Hematopoietic multipotent progenitor cell treated with erythropoietin and hydrocortisone succinate and interleukin-3 and kit ligand, for 15 days (in vitro differentiated cells): ENCODE results near the gene DNM1L.
"Not testable (repeated sequence)": the region's sequence is repeated elsewhere in the genome, so short reads cannot be mapped to it uniquely, and the experiment has no call there.

Experiments
- DNase-seq: peaks from one replicate; pipeline ENCODE4 v3.0.0-alpha.2; 2015; ENCODE audit warnings: low spot score

DNM1L gene

DNA sequence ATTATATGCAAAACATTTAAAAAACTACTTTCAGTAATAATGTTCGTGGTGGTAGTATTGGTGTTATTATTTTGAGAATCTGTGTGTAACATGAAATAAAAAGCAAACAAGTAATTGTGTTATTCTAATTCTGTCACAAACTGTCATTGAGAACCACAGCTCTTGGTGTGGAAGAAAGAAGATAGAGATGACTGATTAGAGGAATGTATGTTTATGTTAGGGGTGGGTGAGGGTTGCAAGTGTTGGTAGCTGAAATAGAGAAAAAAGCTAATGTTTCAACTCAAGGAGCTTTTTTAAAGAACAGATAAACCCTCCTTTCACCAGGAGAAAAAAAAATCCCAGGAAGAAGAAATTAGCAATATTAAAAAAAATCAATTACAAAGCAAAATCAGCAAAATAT is 18.3 kb downstream of the DNM1L start:
- no peak for DNase-seq

DNA sequence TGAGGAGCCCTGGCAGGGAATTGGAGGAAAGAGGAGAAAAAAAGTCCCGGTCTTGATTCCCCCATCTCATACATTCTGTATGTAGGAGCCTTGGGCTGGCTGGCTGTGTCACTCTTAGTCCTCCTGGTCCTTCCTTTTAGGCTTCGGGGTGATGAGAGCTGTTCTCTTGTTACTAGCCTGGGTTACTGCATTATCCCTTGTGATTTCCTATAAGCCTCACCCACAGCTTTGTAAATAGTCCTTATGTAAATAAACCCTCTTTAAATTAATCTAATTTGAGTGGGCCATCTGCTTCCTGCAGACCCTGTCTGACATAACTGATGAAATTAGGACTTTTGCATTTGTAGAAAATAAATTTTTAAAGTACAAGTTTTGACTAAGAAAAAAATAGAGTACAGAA is 19.2 kb downstream of the DNM1L start:
- DNase-seq = no peak

DNA sequence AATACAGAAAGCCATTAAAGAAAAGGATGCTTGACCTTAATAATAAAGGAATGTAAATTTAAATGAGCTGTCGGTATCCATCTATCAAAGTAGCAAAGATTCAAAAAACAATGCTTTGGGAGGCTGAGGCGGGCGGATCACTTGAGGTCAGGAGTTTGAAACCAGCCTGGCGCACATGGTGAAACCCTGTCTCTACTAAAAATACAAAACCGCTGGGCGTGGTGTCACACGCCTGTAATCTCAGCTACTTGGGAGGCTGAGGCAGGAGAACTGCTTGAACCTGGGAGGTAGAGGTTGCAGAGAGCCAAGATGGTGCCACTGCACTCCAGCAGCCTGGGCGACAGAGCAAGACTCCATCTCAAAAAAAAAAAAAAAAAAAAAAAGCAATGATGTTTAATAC is 20.3 kb downstream of the DNM1L start:
- DNase-seq = not testable (repeated sequence)

DNA sequence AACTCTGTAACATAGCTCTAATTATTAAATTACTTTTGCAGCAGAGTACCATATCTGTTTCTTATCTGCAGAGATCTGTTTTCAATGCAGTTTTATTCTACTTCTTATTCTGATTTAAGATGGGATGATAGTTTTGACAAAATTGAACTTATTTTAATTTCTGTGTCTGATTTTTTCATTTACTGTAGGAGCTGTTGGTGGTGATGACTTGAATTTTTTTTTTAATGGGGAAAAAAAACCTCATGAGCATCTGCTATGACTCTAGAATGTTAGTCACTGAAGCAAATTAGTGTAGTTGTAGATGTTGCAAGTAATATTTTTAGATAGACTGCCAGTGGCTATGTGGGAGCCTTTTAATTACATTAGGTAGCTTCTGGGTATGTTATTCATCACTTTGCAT is 23.4 kb downstream of the DNM1L start:
- no peak for DNase-seq

DNA sequence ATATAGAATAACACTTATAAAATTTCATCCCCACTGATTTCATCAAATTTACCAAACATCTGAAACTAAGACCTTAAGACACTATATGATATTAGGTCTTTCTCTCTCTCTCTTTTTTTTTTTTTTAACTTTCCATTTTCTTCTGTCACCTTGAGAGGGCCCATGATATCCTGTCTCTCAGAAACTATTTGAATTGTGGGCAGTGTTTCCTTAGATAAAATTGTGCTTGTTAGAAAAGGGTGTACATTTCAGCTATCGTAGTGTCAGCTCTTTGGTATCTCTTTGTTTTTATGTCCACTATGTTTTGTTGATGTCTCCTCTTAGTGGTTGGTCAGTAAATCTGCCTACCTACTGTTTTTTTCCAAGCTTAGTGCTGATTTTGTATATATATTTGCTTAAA is 23.8 kb downstream of the DNM1L start:
- no peak for DNase-seq

DNA sequence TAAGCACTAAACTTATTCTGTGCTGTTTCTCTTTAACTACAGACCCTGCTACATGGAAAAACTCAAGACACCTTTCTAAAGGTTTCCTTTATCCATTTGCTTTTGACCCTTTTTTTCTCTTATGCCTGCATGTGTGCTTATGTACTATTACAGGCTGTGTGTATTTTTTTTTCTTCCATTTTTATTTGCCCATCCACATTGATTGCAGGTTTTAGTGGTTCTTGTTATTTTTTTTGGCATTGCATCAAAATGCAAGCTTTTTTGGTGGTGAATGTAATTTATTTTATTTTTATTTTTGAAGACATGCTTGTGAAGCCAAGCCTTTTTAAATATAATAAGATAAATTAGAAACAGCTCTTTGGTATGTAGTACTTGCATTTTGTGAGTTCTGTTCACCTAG is 26.7 kb downstream of the DNM1L start:
- DNase-seq = no peak

DNA sequence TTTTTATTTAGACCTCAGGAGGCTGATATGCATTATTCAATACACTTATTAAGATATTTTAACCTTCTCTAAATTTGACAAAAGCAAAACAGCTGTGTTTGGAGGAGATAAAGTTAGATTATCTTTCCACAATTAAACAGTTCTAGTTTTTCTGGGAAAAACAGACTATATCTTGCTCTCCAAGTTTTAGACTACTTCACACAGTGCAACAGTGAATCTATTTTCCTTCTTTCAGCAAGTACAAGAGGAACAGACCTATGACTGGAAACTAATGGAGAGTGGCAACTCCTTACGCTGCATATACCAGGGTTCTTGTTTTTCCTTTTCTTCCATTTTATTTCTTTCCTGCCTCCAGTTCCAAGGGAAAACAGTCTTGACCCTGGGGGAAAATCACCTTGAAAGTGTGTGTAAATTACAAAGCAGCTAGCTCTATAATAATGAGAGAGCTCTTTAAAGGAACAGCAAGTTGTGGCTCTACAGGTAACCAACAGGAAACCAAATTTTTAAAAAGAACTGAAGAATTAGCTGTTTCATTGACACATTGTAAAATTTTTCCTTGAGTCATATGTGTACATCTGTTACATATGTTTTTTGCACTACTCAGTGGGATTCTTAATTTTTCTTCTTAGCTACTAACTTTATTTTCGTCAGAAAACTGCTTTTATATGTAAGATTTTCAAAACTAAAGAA is 27.4 kb downstream of the DNM1L start:
- peak; percentile 14 for DNase-seq

DNA sequence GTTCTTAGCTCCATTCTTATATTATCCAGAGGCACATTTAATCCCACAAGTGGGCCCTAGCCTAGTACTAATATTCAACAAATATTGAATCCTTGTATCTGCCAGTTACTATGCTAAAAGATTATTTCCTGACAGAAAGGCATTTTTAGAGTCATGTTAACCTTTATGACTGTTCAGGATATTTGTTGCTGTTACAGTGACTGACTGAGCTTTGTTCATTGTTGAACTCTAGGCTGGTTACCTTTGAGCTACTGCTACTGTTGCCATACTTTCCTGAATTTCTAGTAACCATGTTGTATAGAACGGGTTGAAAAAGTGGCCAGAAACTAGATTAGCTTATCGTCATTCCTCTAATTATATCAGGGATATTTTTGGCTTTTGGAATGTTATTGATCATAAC is 29.8 kb downstream of the DNM1L start:
- no peak for DNase-seq

DNA sequence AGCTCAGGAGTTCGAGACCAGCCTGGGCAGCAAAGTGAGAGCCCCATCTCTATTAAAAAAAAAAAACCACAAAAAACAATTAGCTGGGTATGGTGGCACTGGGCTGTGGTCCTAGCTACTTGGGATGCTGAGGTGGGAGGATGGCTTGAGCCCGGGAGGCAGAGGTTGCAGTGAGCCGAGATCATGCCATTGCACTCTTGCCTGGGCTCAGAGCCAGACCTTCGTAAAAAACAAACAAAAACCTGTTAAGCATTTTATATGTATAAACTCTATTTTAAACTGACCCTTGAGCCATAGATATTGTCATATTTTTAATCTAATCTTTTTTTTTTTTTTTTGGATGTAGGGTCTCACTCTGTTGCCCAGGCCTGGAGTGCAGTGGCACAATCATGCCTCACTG is 35.7 kb downstream of the DNM1L start:
- DNase-seq = no peak

DNA sequence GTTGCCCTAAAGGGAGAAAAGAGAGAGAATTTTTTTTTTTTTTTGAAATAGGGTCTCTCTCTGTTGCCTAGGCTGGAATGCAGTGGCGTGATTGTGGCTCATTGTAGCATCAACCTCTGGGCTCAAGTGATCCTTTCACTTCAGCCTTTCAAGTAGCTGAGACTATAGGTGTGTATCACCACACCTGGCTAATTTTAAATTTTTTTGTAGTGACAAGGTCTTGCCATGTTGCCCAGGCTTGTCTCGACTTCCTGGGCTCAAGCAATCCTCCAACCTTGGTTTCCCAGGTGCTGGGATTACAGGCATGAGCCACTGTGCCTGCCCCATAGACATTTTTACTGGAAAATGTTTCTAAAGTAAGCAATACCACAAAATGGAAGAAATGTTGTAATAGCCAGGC is 39.8 kb downstream of the DNM1L start:
- DNase-seq = no peak

DNA sequence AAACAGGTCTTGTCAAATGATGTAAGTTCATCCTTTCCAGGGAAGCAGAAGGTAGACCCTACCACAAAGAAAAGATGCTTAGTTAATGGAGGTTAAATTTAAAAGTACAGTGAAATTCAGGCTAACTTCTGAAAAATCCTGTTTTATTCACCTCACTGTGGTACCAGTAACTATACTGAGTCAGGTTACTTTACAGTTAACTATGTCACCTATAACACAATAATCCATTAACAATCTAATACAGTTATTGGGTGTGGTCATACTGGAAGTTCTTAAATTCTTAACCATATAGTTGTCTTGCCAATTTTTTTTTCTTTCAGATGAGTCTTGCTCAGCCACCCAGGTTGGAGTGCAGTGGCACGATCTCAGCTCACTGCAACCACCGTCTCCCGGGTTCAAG is 46.2 kb downstream of the DNM1L start:
- not testable (repeated sequence) for DNase-seq

DNA sequence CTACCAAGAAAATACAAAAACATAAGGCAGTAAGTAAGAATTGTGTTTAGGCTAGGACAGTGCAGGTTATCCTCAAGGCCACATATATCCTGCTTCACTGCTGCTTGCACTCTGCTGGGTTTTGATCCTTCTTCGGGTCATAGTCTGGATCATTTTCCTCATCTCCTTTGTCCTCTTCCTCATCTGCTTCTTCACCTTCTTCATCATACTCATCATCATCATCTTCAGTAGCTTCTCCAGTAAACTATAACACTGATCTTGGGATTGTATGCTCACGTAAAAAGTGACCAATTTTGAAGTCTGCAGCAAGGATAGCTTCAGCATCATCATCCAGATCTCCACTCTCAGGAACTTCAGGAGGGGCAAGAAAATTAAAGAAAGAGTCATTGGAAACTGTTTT is 47.2 kb downstream of the DNM1L start:
- DNase-seq = no peak

DNA sequence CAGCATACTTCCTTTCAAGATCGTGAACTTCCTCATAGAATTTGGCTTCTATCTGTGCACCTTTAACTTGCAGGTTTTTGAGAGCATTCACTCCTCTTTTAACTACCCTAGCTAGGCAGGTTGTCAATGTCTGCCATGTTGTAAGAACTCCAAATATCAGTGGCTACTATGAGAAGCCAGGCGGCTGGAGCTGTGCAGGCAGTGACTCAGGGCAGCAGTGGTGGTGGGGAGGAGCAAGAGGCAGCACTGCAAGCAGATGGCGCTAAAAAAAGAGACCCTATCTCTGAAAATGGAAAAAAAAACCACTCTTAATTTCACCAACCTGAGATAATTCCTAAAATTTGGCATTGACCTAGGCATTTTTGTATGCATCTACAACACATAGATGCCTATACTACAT is 48.1 kb downstream of the DNM1L start:
- no peak for DNase-seq

DNA sequence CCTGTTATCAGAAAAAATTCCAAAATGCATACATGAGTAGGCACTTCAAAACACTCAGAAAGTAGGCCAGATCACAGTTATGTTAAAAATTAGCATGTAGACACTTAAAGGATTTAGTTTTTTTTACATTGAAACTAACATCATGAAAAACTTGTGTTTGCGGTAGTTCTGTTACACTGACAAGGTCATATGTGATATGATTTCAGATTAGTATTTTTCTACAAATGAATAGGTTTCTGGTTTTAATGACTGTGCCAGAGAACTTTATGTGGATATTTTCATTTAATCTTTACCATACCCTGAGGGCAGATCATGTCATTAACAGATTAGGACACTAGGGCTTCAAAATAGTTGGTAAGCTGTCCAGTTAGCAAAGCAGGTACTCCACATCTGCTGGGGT is 55.9 kb downstream of the DNM1L start:
- DNase-seq = no peak

DNA sequence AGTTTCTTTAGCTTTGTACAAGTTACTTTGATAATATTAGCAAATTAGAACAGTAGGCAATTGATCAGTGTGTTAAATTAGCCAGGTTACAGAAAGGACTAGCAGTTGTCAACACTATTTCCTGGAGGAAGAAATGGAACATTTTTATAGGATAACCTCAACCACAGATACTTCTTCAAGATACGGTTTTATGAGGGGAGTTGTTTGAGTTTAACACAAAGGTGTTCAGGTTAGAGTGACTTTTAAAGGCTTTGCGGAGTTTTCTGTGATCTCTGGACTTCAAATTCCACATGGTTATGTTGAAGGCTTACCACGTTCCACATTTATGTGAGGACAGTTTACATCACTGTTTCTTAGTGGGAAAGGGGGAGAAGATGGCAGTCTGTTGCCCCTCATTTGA is 57.3 kb downstream of the DNM1L start:
- DNase-seq = no peak

DNA sequence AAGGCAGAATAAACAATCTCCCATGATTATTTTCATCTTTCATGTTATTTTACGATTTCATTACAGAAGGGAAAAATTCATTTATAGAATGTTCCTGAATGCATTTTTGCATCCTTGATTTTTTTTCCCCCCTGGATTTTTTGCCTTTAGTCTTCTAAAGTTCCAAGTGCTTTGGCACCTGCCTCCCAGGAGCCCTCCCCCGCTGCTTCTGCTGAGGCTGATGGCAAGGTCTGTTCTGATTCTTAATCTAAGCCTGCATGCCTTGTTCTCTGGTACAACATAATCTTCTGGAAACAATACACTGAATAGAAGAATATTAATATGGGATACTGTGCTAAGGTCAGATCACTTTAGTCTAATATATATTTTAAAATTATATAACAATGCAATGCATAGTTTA is 58.6 kb downstream of the DNM1L start:
- DNase-seq = no peak

DNA sequence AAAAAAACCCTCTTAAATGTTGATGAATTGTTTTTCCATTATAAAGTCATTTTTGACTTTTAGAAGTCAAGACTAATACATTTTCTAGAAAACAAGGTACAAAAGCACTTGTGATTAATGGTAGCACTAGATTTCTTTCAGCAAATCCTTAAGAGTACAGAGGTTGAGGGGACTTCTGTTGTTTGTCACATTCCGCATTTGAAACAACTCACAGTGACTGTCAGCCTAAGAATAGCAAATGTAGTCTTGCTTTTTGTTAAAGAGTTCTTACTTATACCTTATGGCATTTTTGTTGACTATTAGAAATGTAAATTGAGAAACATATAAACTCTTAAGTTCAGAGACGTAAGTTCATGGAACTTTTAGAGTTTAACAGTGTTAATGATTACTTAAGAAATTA is 60.2 kb downstream of the DNM1L start:
- no peak for DNase-seq

DNA sequence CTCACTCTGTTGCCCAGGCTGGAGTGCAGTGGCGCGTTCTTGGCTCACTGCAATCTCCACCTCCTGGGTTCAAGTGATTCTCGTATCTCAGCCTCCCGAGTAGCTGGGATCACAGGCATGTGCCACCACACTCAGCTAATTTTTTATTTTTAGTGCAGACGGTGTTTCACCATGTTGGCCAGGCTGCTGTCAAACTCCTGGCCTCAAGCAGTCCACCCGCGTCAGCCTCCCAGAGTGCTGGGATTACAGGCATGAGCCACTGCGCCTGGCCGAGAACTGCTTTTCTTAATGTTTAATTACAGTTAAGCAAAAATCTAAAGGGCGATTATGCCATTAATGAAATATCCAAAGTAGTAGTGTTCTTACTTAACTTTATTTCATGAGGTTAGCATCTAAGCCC is 63.0 kb downstream of the DNM1L start:
- DNase-seq = no peak

DNA sequence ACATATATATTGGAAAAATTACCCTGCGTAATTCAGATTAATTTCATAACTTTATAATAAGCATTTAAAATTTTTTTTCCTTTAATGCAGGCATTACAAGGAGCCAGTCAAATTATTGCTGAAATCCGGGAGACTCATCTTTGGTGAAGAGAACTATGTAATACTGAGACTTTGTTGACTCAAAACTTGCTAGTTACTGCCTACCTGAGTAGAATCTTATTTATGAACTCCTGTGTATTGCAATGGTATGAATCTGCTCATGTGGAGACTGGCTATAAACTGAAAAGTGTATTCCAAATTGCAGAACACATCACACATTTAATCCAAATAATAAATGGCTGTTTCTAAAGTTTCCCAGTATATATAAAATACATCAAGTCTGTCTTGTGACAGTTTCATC is 64.2 kb downstream of the DNM1L start:
- DNase-seq = no peak

DNA sequence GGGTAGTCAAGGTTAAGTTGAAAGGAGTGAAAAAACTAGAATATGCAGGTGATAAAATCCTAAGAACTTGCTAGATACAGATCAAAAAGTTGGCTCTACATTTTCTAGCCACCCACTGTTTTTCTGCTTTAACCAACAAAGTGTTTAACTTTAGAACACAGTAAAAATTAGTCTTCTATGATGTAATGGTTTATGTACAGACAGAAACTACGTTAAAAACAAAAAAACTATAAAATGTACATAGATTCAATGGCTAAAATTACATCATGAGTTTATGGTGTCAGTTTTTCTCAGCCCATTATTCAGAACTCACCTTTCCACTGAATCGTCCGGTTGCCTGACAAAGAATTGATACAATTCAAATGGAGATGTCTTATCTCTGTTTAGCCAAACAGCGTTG is 74.5 kb downstream of the DNM1L start:
- DNase-seq = no peak

DNA sequence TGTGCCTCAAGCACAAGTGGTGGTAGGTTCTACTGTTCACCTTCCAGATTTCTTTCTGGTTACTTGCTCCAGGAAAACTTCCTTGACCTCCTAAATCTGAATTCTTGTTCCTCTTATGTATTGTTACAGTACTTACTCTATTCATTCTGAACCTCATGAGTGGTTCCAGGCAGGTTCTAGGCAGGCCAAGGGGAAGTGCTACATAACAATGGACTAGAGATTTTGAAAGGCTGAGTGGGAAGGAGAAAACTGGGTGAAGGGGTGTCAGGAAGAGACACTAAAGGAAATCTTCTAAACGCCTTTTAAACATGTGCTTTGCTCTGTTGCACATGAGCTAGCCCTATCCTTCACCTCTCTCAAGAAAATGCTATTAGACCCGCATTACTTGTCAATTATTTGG is 75.0 kb downstream of the DNM1L start:
- no peak for DNase-seq

DNA sequence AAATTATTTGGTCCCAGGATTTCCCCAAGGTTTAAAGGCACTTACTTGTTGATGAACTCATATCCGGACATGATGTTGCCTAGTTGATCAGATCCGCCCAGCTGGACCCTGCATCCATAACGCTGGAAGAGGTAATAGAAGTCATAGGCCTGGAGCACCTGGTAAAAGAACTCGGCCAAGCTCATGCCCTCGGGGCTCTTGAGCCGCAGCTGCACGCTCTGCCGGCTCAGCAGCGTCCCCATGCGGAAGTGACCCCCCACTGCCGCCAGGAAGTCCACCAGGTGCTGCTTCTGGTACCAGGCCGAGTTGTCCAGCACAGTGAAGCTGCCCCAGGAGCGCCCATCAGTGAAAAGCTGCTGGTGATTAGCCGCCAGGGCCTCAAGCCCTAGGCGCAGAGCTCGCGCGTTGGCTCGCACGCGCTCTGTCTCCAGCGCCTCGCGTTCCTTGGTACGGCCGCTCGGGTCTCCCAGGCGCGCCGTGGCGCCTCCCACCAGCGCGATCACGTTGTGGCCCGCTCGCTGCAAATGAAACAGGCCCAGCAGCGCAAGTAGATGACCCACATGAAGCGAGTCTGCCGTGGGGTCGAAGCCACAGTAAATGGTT is 76.1 kb downstream of the DNM1L start:
- DNase-seq = peak; percentile 55

DNA sequence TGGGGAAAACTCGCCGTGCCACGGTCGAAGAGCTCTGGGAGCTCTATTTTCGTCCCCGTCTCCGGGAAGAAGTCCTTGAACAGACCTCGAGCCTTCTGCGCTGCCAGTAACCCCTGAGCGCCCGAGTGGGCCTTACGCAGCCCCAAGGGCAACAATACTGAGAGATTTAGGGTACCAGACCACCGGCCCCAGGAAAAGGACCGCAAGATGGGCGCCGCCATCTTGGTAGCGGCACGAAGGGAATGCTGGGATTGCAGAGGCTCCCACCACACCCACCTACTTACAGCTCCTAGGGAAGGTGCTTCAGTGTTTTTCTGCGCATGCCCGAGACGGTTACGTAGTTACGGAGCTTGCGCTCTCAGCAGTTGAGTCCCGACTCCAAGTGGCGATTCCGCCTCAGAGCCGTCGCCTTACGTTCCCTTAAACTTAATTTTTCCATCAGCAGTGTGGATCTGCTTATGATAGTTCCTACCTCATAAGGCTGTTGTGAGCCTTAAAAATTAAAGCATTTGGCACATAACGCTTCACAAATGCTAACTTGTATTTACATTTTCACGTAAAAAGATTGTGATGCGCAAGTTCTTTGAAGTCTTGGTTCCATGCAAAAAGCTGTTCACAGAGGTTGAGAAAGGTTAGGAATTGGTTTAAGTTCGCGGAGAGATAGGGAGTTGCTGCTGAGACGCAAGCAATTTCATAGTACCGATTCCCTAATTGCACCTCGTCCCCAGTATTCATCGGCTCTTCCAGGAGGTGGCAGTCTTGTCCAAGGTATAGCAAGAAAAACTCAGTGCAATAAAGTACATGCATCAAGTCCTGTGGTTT is 76.8 kb downstream of the DNM1L start, which contains the start of gene YARS2:
Gene YARS2, minus strand, starts transcription at position 244 of the 822 bp plus-strand sequence. Its CDS starts 23 bp downstream, at position 221.
- DNase-seq = peak; percentile 96
